ENCODE measurements around the gene PCNA.
A peak's percentile ranks its signal among the peaks of the same experiment; 100 is the strongest.

GRCh38 chr20:5090191-5090590 is 29.6 kb downstream of the PCNA start:
- TF ChIP-seq CTCF (IDR thresholded peaks at IDR 0.05) = no peak
- peak in 2 of 4 donors; percentile 72 to 81 for TF ChIP-seq EP300 (IDR thresholded peaks at IDR 0.05)
